Measurements from ENCODE around the gene SLC17A7.
A peak's percentile ranks its signal among the peaks of the same experiment; 100 is the strongest.

Gene SLC17A7

DNA sequence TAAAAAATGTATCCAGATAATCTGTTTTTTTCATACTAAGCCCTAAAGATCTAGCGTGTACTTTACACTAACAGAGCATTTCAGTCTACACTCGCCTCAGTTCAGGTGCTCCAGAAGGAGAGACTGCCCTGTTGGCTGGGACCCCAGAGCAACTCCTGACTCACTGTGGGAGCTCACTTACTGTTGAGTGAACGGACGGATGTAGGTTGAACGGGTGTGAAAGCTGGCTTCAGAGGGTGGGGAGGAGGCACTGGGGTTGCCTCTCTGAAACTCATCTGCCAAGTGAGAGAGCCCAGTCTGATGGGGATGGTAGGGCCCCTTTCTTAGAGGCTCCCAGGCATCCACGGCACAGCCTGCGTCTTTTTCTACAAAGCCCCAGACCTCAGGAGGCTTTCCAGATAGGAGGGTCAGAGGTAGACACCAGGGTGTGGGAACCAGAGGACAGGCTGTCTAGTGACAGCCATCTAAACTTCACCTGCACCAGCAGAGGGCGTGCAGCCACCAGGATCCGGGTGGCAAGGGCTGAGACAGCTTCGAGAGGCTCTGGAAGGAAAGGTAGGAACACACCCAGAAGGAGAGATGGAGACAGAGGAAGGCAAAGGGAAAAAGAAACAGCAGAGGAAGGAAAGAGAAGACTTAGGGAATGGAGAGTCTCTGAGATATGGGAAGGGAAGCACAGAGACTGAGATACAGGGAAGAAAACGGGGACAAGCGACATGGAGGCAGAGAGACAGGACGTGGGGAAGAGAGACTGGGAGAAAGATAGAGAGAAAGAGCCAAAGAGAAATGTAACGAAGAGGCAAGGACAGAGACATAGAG lies 49.5 kb downstream of the SLC17A7 start (continued):
- peak; percentile 96 for TF ChIP-seq ZNF654 (tag by site-specific recombination; IDR thresholded peaks at IDR 0.05; ENCODE audit: low read depth)
- TF ChIP-seq ZNF571 (tag by site-specific recombination; IDR thresholded peaks at IDR 0.05) = no peak
- TF ChIP-seq, protein P1, sequence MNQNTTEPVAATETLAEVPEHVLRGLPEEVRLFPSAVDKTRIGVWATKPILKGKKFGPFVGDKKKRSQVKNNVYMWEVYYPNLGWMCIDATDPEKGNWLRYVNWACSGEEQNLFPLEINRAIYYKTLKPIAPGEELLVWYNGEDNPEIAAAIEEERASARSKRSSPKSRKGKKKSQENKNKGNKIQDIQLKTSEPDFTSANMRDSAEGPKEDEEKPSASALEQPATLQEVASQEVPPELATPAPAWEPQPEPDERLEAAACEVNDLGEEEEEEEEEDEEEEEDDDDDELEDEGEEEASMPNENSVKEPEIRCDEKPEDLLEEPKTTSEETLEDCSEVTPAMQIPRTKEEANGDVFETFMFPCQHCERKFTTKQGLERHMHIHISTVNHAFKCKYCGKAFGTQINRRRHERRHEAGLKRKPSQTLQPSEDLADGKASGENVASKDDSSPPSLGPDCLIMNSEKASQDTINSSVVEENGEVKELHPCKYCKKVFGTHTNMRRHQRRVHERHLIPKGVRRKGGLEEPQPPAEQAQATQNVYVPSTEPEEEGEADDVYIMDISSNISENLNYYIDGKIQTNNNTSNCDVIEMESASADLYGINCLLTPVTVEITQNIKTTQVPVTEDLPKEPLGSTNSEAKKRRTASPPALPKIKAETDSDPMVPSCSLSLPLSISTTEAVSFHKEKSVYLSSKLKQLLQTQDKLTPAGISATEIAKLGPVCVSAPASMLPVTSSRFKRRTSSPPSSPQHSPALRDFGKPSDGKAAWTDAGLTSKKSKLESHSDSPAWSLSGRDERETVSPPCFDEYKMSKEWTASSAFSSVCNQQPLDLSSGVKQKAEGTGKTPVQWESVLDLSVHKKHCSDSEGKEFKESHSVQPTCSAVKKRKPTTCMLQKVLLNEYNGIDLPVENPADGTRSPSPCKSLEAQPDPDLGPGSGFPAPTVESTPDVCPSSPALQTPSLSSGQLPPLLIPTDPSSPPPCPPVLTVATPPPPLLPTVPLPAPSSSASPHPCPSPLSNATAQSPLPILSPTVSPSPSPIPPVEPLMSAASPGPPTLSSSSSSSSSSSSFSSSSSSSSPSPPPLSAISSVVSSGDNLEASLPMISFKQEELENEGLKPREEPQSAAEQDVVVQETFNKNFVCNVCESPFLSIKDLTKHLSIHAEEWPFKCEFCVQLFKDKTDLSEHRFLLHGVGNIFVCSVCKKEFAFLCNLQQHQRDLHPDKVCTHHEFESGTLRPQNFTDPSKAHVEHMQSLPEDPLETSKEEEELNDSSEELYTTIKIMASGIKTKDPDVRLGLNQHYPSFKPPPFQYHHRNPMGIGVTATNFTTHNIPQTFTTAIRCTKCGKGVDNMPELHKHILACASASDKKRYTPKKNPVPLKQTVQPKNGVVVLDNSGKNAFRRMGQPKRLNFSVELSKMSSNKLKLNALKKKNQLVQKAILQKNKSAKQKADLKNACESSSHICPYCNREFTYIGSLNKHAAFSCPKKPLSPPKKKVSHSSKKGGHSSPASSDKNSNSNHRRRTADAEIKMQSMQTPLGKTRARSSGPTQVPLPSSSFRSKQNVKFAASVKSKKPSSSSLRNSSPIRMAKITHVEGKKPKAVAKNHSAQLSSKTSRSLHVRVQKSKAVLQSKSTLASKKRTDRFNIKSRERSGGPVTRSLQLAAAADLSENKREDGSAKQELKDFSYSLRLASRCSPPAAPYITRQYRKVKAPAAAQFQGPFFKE (tag by site-specific recombination; IDR thresholded peaks at IDR 0.05; ENCODE audit: borderline replicate concordance) = no peak
- TF ChIP-seq ZNF23 (tag by site-specific recombination; IDR thresholded peaks at IDR 0.05; ENCODE audit: borderline replicate concordance) = no peak
- TF ChIP-seq ZNF391 (tag by site-specific recombination; IDR thresholded peaks at IDR 0.05; ENCODE audit: borderline replicate concordance, low read depth) = peak; percentile 56; the same call in 1 of the 2 replicates
- TF ChIP-seq, protein P2, sequence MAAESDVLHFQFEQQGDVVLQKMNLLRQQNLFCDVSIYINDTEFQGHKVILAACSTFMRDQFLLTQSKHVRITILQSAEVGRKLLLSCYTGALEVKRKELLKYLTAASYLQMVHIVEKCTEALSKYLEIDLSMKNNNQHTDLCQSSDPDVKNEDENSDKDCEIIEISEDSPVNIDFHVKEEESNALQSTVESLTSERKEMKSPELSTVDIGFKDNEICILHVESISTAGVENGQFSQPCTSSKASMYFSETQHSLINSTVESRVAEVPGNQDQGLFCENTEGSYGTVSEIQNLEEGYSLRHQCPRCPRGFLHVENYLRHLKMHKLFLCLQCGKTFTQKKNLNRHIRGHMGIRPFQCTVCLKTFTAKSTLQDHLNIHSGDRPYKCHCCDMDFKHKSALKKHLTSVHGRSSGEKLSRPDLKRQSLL (tag by site-specific recombination; IDR thresholded peaks at IDR 0.05) = no peak; the same call in 1 of the 2 replicates
- TF ChIP-seq ZNF623 (tag by site-specific recombination; IDR thresholded peaks at IDR 0.05) = no peak
- TF ChIP-seq, protein P3, sequence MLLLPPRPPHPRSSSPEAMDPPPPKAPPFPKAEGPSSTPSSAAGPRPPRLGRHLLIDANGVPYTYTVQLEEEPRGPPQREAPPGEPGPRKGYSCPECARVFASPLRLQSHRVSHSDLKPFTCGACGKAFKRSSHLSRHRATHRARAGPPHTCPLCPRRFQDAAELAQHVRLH (tag by site-specific recombination; IDR thresholded peaks at IDR 0.05) = peak; percentile 31; the same call in 1 of the 2 replicates
- TF ChIP-seq, protein P4, sequence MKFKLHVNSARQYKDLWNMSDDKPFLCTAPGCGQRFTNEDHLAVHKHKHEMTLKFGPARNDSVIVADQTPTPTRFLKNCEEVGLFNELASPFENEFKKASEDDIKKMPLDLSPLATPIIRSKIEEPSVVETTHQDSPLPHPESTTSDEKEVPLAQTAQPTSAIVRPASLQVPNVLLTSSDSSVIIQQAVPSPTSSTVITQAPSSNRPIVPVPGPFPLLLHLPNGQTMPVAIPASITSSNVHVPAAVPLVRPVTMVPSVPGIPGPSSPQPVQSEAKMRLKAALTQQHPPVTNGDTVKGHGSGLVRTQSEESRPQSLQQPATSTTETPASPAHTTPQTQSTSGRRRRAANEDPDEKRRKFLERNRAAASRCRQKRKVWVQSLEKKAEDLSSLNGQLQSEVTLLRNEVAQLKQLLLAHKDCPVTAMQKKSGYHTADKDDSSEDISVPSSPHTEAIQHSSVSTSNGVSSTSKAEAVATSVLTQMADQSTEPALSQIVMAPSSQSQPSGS (tag by site-specific recombination; IDR thresholded peaks at IDR 0.05; ENCODE audit: low read depth) = no peak
- no peak for TF ChIP-seq ZIC2 (tag by site-specific recombination; IDR thresholded peaks at IDR 0.05)
- TF ChIP-seq ZNF239 (tag by site-specific recombination; IDR thresholded peaks at IDR 0.05) = no peak
- no peak for TF ChIP-seq YY2 (tag by site-specific recombination; IDR thresholded peaks at IDR 0.05)
- no peak for TF ChIP-seq HOXC10 (CRISPR knock-in tag; IDR thresholded peaks at IDR 0.05)
- TF ChIP-seq, protein P5, sequence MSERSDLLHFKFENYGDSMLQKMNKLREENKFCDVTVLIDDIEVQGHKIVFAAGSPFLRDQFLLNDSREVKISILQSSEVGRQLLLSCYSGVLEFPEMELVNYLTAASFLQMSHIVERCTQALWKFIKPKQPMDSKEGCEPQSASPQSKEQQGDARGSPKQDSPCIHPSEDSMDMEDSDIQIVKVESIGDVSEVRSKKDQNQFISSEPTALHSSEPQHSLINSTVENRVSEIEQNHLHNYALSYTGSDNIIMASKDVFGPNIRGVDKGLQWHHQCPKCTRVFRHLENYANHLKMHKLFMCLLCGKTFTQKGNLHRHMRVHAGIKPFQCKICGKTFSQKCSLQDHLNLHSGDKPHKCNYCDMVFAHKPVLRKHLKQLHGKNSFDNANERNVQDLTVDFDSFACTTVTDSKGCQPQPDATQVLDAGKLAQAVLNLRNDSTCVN (tag by site-specific recombination; optimal IDR thresholded peaks at IDR 0.05) = no peak
- no peak; the same call in 1 of the 2 replicates for TF ChIP-seq ZNF341 (tag by site-specific recombination; IDR thresholded peaks at IDR 0.05; ENCODE audit: low read depth)
- 0 out of 2 replicates have a peak, but pooled peaks have one; percentile 38 for TF ChIP-seq ZNF248 (tag by site-specific recombination; IDR thresholded peaks at IDR 0.05)
- TF ChIP-seq GLIS1 (tag by site-specific recombination; IDR thresholded peaks at IDR 0.05) = peak; percentile 21; the same call in 1 of the 2 replicates
- TF ChIP-seq ZEB2 (tag by site-specific recombination; IDR thresholded peaks at IDR 0.05) = no peak
- TF ChIP-seq ZNF132 (tag by site-specific recombination; IDR thresholded peaks at IDR 0.05; ENCODE audit: borderline replicate concordance) = no peak
- TF ChIP-seq ZNF292 (tag by site-specific recombination; IDR thresholded peaks at IDR 0.05; ENCODE audit: borderline replicate concordance, low read depth) = no peak
- TF ChIP-seq ZNF202 (tag by site-specific recombination; IDR thresholded peaks at IDR 0.05; ENCODE audit: borderline replicate concordance) = no peak
- TF ChIP-seq ZNF610 (tag by site-specific recombination; IDR thresholded peaks at IDR 0.05; ENCODE audit: borderline replicate concordance) = no peak
- TF ChIP-seq RBAK (tag by site-specific recombination; IDR thresholded peaks at IDR 0.05) = no peak
- TF ChIP-seq SETDB1 (IDR thresholded peaks at IDR 0.05; ENCODE audit: insufficient read length, low read length) = no peak

All from HEK293 (cell line).